HG02885 (cell line): ENCODE measurements around the gene B3GALNT2.
A peak's percentile ranks its signal among the peaks of the same experiment; 100 is the strongest.
"Not testable (repeated sequence)": the region's sequence is repeated elsewhere in the genome, so short reads cannot be mapped to it uniquely, and the experiment has no call there.

Source experiments
- ATAC-seq: cut with Tn5 transposase; IDR thresholded peaks from one replicate; pipeline ENCODE4 v1.9.1; 2021; ENCODE audit warnings: mild to moderate bottlenecking; ENCODE audit not compliant: unreplicated experiment, poor library complexity

The B3GALNT2 gene

GRCh38 chr1:235504122-235504493 is at the start of gene B3GALNT2:
TSS of gene B3GALNT2 (minus strand) at chr1:235504452. CDS start at chr1:235504252, 200 bp downstream.
- peak; percentile 44 for ATAC-seq

DNA sequence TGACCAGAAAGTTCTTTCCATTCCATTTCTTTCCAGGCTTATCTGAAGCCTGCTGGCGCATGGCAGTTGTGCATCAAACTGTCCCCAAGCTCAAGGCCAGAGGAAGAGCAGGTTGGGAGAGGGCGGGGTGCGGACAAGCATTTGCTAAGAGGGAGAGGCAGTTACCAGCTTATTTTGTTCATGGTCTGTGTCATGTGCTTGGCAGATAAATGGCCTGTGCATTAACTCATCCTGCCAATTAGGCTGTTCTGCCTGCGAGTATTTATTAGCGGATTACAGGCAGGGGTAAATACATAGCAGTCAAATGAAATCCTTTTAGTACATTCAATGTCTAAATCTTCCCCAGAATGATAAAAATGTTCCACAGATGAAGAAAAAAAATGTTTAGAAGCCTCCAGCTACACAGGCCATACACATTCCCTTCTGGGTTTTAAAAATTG is 48.9 kb upstream of the B3GALNT2 start:
- ATAC-seq: no peak

DNA sequence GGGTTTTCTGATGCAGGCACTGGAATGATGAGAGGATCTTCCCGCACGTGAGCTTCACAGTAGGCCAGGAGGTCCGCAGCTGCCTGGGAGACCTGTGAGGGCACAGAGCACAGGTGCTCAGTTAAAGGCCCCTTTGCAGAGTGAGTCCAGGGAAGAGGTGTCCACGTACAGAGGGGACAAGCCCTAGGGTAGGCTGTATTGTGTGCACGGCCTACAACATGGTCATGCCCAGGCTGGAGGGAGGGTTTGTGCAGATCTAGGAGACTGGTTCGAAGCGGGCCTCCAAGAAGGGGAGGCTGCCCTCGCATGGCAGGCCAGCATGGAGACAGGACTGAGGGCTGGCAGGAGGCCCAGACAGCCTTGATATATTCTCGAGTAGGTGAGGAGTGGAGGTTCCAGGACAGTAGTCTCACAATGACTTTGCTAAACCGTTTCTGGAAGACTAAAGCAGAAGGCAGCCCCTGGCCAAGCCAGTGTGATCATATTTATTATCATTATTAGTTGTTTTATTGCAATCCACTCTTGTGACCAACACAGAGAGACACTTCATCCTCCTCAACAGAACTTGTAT is 48.0 kb upstream of the B3GALNT2 start:
- ATAC-seq: no peak

DNA sequence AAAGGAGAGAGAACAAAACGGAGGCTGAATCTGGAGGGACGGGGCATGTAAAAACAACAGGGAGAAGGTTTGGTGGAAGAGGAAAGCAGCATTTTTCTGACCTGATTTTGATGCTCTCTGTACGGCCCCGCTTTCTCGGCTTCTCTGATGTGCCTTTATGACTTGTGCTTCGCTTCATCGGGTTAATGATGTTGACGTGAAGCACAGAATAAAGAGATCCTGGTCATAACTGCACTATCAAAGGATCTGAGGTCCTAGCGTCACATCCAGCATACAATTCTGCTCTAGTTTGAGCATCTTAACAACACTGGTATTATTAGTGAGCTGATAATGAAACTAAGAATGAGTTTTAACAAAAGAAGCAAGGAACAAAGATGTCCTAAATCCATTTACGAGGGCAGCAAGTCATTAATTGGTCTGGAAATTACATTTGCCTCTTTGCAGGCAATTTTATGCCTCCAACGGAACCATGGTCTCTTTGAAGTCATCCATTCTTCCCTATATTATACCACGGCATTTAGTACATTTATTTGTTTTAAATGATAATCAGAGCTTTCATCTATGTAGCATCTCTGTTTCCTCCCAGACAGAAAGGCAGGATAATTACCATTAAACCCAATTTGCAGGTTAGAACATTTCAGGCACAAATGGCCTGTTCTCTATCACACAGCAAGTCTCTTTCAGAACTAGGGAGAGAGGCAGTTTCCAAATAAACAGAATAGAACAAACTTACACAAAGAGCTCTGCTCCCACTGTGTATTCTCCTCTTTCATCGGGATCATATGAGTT is 45.3 kb upstream of the B3GALNT2 start:
- no peak for ATAC-seq

DNA sequence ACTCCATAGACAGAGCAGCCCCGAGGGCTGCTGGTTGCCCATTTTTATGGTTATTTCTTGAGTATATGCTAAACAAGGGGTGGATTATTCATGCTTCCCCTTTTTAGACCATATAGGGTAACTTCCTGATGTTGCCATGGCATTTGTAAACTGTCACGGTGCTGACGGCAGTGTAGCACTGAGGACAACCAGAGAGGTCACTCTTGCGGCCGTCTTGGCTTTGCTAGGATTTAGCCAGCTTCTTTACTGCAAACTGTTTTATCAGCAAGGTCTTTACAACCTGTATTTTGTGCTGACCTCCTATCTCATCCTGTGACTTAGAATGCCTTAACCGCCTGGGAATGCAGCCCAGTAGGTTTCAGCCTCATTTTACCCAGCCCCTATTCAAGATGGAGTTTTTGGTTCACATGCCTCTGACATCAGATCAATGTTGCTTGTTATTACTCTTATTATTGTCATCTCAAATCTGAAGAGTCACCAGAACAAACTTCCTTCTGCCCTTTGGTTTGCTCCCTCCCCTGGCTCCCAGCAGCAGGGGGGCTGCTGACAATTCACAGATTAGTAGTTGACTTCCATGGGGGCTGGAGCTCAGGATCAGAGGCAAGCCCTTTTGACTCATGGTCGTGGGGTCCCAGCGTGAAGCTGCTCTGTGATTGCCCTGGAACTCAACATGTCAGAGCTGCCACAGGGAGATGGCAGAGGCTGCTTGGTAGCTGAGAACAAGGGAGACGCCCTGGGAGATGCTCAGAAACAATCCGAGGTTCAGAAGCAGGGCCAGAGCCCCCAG is 42.3 kb upstream of the B3GALNT2 start:
- not testable (repeated sequence) for ATAC-seq

DNA sequence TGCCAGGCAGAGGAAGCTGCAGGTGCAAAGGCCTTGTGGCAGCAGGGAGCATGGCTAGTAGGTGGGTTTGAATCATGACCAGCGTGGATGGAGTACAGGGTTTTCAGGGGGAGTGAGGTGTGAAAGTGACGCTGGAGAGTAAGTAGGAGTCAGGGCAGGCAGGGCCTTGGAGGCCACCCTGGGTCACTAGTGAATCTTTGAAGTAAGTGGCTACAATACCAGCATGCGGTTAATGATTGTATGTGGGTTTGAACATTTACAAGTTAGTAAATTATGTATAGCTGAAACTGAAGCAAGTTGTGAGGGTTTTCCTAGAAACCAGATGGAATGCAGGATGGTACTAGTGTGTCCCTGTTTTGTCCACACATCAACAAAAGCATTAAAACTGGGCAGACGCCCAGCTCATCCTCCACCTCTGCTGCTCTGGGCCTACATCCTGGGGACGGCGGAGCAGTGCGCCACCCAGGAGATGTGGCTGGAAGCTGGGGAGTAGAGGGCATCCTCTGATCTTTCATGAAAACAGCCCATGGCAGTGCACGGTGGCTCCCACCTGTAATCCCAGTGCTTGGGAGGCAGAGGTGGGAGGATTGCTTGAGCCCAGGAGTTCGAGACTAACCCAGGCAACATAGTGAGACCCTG is 41.2 kb upstream of the B3GALNT2 start:
- no peak for ATAC-seq

DNA sequence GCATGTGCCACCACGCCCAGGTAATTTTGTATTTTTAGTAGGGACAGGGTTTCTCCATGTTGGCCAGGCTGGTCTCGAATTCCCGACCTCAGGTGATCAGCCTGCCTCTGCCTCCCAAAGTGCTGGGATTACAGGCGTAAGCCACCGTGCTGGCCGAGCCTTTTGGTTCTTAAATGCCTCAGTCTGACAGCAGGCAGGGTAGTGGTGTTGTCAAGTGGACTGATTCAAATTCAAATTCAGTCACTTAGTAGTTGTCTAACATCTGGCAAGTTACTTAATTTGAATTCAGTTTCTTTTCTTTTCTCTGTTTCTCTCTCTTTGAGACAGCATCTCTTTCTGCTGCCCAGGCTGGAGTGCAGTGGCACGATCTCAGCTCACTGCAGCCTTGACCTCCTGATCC is 38.6 kb upstream of the B3GALNT2 start:
- ATAC-seq: not testable (repeated sequence)

- ATAC-seq: no peak
Measured at GRCh38 chr1:235533476-235534168, 29.4 kb upstream of the B3GALNT2 start.

DNA sequence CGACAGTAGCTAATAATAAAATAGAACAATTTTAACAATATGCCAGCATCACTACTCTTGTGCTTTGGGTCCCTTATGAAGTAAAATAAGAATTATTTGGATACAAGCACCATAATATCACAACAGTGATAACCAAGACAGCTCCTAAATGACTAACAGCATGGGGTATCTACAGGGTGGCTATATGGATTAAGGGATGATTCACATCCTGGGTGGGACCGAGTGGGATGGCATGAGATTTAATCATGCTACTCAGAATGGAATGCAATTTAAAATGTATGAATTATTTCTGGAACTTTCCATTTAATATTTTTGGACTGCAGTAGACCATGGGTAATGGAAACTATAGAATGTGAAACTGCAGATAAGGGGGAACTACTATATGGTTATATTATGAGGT is 28.1 kb upstream of the B3GALNT2 start:
- no peak for ATAC-seq

DNA sequence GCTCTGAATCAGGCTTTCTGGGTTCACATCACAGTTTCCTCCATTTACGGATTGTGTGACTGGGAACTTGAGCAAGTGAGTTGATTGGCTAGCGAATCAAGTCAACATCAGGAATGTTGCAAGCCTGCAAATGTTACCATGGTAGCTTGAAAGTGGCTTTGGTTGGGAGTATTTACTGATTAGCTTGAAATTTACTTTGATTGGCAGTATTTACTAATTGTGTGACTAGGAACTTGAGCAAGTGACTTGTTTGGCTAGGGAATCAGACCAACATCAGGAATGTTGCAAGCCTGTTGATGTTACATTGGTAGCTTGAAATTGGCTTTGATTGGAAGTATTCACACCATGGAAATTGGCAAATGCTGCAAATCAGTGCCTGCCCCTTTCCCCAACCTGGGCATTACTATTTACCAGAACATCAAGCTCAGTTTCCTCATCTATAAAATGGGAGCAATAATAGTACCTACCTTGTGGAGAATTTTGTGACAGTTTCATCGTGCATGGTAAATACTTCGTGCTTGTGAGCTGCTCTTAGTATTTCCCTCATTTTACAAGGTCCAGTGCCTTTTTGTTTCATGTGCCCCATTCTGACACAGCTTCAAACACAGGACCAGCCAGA is 23.1 kb upstream of the B3GALNT2 start:
- no peak for ATAC-seq

DNA sequence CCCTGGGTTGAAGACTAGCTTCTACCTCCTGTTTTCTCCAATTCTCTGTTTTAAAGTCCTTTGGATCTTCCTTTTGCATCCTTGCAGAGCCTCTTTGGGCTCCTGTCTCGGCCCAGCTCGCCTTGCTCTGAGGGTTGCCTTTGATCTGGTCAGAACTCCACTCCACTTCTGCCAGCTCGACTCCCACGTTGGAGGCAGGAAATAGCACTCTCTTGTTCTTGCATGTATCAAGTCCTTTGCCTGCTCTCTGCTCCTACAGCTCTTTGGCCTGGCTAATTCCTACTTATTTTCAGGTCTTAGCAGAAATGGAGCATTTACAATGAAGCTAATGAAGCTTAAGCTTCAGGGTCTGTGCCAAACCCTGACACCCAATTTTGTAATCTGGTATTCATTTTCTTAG is 21.1 kb upstream of the B3GALNT2 start:
- no peak for ATAC-seq

DNA sequence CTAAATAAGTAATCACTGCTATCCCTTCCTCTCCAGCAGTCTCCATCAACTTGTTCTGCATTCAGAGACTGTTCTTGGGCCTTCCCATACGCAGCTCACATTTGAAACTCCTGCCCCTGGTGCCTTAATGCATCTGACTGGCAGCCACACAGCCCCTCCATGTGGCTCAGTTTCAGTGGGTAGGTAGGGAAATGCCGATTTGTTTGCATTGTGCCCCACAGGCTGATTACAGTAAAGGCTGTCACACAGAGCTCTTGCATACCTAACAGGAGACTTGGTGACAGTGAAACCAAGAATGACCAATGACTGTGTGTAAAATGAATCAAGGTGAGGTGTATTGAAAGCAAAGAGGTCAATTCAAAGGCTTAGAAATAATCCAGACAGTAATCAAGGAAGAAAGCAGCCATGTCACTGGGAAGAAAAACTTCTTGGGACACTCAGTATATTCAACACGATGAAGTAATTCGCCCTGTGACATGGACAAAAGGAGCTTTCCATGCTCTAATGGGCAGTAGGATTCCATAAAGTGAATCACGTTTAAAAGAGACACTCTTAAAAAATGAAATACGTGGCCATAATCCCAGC is 12.7 kb upstream of the B3GALNT2 start:
- ATAC-seq: no peak

DNA sequence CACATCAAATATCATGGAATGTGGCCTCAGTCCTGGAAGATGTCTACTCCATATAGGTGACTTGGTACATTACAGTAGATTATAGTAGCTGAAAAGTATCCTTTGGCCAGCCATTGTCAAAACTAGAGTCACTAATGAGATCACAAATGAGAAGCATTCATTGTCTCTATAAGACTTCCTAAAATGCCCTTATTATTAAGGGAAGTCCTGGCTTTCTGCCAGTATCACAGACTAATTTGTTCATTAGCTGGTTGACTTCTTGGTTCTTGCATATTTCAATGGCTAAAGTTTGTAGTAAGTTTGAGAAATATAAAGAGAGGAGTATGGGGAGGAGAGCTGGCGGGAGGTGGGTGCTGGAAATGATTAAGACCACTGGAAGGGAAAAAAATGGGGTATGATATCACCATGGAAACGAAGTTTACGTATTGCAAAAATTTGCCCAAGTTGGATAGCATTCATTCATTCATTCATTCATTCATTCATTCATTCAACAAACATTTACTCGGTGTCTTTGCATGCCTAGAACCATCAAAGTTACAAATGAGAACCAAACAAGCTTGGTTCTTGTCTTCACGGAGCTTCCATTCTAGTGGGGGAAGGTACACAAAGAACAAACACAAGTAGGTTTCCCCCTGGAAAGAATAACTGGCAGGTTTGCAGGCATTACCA is 11.7 kb upstream of the B3GALNT2 start:
- no peak for ATAC-seq

DNA sequence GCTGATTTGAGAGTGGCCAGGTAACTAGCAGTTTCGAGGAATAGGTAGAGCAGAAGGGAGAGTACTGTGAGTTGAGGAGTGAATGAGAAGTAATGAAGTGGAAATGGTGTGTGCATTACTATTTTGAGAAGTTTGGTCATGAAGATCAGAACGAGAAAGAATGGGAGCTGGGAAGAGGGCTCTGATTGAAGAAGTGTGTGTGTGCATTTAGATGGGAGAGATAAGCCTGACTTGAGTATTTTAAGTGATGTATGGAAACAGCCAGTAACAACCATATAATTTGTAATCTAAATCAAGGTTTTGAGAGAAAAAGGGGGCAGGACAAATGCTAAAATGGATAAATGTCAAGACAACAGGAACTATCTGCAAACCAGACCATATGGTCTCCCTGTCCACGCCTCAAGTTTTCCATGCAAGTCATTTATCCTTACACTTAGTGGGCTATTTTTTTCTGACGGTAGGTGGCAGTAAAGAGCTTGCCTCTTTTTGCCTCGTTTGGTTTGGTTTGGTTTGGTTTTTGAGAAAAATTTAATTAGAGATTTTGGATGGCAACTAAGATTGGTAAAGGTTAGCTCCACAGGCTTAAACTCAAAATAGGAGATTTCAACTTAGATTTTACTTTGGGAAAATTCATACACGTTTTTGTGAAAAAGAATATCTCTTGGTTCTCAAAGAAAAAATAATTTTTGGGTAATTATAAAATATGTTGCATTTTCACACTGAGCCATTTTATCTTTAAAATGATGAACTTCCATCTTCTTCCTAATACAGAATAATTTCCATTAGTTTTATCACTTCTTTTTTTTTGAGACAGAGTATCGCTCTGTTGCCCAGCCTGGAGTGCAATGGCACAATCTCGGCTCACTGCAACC is 9.5 kb upstream of the B3GALNT2 start:
- ATAC-seq: no peak

- ATAC-seq: no peak
Measured at GRCh38 chr1:235511470-235512240, 7.4 kb upstream of the B3GALNT2 start.

DNA sequence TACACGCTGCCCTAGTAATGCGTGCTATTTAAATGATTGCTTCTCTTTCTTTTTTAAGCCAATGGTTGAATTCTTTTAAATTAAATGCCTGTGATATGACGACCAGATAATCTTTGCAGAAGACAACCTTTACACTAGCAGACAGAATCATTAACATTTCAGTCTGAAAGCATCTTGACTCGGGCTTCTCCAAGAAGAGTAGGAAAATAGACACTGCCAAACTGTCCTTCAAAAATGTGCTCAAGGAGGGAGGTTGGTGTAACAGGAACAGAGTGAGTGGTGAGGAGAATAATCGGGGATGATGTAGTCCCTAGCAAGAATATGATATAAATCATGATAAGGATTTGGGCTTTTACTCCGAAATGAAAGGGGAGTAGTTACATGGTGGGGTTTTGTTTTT is 6.6 kb upstream of the B3GALNT2 start:
- ATAC-seq: no peak

DNA sequence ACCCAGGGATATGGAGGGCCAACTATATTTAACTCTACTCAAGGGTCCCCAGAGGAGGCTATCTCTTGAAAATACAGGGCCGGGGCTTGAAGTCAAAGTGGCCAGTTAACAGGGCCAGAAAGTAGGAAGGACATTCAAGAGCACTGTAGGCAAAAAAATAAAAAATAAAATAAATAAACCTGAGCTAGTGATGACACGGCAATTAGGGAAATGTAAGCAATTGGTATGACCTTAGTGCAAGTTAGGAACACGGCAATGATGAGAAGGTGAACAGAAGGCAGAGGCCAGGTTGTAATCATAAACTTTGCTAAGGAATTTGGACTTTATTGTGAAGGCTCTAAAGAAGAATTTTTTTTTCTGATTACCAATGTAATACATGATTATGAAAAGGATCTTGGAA is 3.4 kb upstream of the B3GALNT2 start:
- ATAC-seq: no peak
